ENCODE measurements around the gene MTMR8.

MTMR8 gene

GRCh38 chrX:64321507-64321906 is 73.7 kb downstream of the MTMR8 start:
- in situ Hi-C loops (cut with MboI; ENCODE audit: low sequenced_read_pairs), result no loop called here

- in situ Hi-C loops (cut with MboI; ENCODE audit: low sequenced_read_pairs), result no loop called here
Observed at GRCh38 chrX:64313624-64314023, 81.6 kb downstream of the MTMR8 start.

- in situ Hi-C loops (cut with MboI; ENCODE audit: low sequenced_read_pairs), result no loop called here
Observed at GRCh38 chrX:64306712-64307111, 88.5 kb downstream of the MTMR8 start.

- in situ Hi-C loops (cut with MboI; ENCODE audit: low sequenced_read_pairs), result no loop called here
Observed at GRCh38 chrX:64291123-64291522, 104.1 kb downstream of the MTMR8 start.

- in situ Hi-C loops (cut with MboI; ENCODE audit: low sequenced_read_pairs), result no loop called here
Observed at GRCh38 chrX:64265265-64265664, 130.0 kb downstream of the MTMR8 start.

- in situ Hi-C loops (cut with MboI; ENCODE audit: low sequenced_read_pairs), result no loop called here
Observed at GRCh38 chrX:64230123-64230970, 164.9 kb downstream of the MTMR8 start, which contains the start of gene ASB12. TSS of gene ASB12 (minus strand) at chrX:64230607. CDS start at chrX:64225650, 4,957 bp downstream.

- in situ Hi-C loops (cut with MboI; ENCODE audit: low sequenced_read_pairs), result no loop called here
Observed at GRCh38 chrX:64229154-64229553, 166.1 kb downstream of the MTMR8 start.
